Activated CD4-positive, alpha-beta memory T cell treated with anti-CD3 and anti-CD28 coated beads for 36 hours (primary cell): ENCODE results near the gene IMMT. TPM values are rescaled to one million over a fixed set of nuclear protein-coding genes. Genes with fewer than 3 reads are reported as not detected.
A peak's percentile ranks its signal among the peaks of the same experiment; 100 is the strongest.

ENCODE experiments used
- CTCF ChIA-PET: fragments of 350-600 bp; sonication (Branson Sonifier 250); formaldehyde crosslinking; loops from one replicate; lab custom pipeline; 2021; ENCODE audit warnings: antibody characterized with exemption, inconsistent platforms; lab: Charles Lee
- POLR2A ChIA-PET: fragments of 350-600 bp; sonication (Branson Sonifier 250); formaldehyde crosslinking; loops from one replicate; lab custom pipeline; 2021; ENCODE audit warnings: antibody characterized with exemption; lab: Charles Lee
- DNase-seq: peaks from one replicate; pipeline ENCODE4 v3.0.0-alpha.2; 2020
- H3K27ac Mint-ChIP-seq: one replicate; pipeline ENCODE4 v1.8.0; 2021; ENCODE audit warnings: mixed read lengths
- H3K27me3 Mint-ChIP-seq: one replicate; pipeline ENCODE4 v1.8.0; 2021; ENCODE audit warnings: mixed read lengths
- H3K36me3 Mint-ChIP-seq: one replicate; pipeline ENCODE4 v1.8.0; 2021; ENCODE audit warnings: mixed read lengths
- H3K4me1 Mint-ChIP-seq: one replicate; pipeline ENCODE4 v1.8.0; 2021; ENCODE audit warnings: low read depth, mixed read lengths
- H3K4me3 Mint-ChIP-seq: one replicate; pipeline ENCODE4 v1.8.0; 2021; ENCODE audit warnings: mild to moderate bottlenecking, mixed read lengths
- H3K9me3 Mint-ChIP-seq: one replicate; pipeline ENCODE4 v1.8.0; 2021; ENCODE audit warnings: mixed read lengths
- intact Hi-C: fragments of 100-400 bp; cut with micrococcal nuclease; formaldehyde crosslinking; loops from one replicate; pipeline ENCODE4 v1.15.1; 2023
- total RNA-seq, 2 experiments: library from RNA; stranded (reverse); gene quantifications; one replicate each; pipeline ENCODE4 v1.2.3, GENCODE V29; 2021

The IMMT gene
- total RNA-seq, 2 experiments from 2014 or later = 170 to 172 TPM

DNA sequence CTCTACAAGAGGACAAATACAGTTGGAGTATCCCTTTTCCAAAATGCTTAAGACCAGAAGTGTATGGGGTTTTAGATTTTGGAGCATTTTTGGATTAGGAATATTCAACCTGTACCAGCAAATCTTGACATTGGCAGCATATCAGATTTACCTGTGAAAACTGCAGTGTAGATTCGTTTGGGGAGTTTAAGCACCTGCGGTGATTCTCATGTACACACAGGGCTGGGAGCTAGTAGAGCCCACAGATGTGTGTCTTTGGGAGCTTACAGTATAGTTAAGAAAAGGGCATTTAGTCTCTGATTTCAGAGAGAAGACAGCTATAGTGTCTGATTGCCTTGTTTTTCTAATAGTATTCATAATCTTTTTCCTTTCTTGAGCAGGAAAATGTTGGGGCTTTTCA lies 59.1 kb downstream of the IMMT start:
- intact Hi-C loops = no loop called here
- H3K27ac Mint-ChIP-seq = no peak overlapping the region
- H3K36me3 Mint-ChIP-seq = peaks cover 80% of the 10 kb centered on the region
- H3K4me3 Mint-ChIP-seq = no peak overlapping the region
- no peaks in the 10 kb centered on the region for H3K9me3 Mint-ChIP-seq
- H3K4me1 Mint-ChIP-seq = peaks cover 16% of the 10 kb centered on the region
- POLR2A ChIA-PET = interaction anchor here (1.4 kb wide), 1 partner anchor 31 kb away, joined by 3 read pairs; the partner anchor contains the start of genes POLR1A and PTCD3
- CTCF ChIA-PET = no interaction called here
- no peak for DNase-seq
- no peaks in the 10 kb centered on the region for H3K27me3 Mint-ChIP-seq

DNA sequence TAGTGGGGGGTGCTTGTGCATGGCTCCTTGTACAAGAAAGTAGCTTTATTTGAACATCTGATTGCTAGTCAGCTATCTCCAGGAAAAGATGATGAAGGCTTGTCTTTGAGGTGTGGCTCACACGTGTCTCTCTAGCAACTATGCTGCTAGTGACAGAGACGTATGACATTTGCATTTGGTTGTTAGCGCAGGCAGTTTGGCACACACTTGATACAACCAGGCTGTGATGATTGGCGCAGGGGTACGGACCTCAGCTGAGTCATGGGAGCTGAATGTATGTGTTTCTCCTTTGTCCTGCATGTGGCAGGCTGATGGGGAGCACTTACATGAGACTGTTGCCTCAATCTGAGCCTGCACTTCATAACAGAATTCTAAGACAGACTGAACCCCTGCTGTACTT lies 59.6 kb downstream of the IMMT start:
- peaks cover 16% of the 10 kb centered on the region for H3K4me1 Mint-ChIP-seq
- DNase-seq = no peak
- intact Hi-C loops = no loop called here
- peak overlapping the region; percentile 23 for H3K27ac Mint-ChIP-seq
- H3K27me3 Mint-ChIP-seq = no peaks in the 10 kb centered on the region
- CTCF ChIA-PET = no interaction called here
- H3K9me3 Mint-ChIP-seq = no peaks in the 10 kb centered on the region
- H3K4me3 Mint-ChIP-seq = no peak overlapping the region
- POLR2A ChIA-PET = interaction anchor here (1.4 kb wide), 1 partner anchor 30 kb away, joined by 3 read pairs; the partner anchor contains the start of genes POLR1A and PTCD3
- H3K36me3 Mint-ChIP-seq = peaks cover 83% of the 10 kb centered on the region

DNA sequence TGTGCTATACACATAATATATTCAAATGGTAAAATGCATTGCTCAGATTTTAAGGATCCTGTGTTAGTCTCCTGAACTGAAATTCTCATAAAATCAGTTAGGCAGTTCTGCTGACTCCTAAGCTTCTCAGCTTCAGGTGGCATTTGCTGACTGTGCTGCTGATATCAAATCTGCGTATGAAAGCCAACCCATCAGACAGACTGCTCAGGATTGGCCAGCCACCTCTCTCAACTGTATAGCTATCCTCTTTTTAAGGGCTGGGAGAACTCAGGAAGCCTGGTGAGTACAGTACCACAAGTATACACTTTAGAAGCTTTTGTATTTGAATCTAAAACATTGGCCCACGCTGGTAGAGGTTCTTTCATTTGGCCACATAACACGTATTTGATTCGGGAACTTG lies 60.6 kb downstream of the IMMT start:
- Mint-ChIP-seq H3K27ac (no peak overlapping the region), H3K9me3 (no peaks in the 10 kb centered on the region)
- CTCF ChIA-PET = interaction anchor here (0.6 kb wide), 1 partner anchor 442 kb away, joined by 3 read pairs; no protein-coding TSS in a partner anchor

DNA sequence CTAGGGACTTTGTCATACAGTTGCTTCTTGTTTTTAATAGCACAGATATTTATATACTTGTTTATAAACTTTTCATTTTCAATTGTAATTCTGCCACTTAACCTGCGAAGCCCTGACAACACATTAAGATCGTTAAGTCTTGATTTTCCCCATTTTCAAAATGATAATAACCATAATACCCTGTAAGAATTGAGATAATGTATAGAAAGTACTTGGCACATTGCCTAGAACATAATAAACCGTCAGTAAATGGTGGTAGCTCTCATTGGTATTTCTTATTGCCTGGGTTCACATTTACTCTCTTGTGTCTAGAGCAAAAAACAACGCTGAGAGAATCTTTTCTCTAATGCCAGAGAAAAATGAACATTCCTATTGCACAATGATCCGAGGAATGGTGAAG lies 70.6 kb downstream of the IMMT start:
- Mint-ChIP-seq H3K36me3 (peaks cover 47% of the 10 kb centered on the region), H3K27me3 (no peaks in the 10 kb centered on the region), H3K9me3 (no peaks in the 10 kb centered on the region), H3K4me3 (no peak overlapping the region), H3K4me1 (no peaks in the 10 kb centered on the region), H3K27ac (no peak overlapping the region)
- ChIA-PET CTCF (no interaction called here), POLR2A (no interaction called here)
- no peak for DNase-seq
- intact Hi-C loops = no loop called here

More for the DNA sequence above, 60.6 kb downstream of the IMMT start:
- Mint-ChIP-seq H3K27me3 (no peaks in the 10 kb centered on the region), H3K4me1 (peaks cover 9% of the 10 kb centered on the region), H3K36me3 (peaks cover 84% of the 10 kb centered on the region), H3K4me3 (no peak overlapping the region)
- POLR2A ChIA-PET = no interaction called here
- intact Hi-C loops = no loop called here
- no peak for DNase-seq

DNA sequence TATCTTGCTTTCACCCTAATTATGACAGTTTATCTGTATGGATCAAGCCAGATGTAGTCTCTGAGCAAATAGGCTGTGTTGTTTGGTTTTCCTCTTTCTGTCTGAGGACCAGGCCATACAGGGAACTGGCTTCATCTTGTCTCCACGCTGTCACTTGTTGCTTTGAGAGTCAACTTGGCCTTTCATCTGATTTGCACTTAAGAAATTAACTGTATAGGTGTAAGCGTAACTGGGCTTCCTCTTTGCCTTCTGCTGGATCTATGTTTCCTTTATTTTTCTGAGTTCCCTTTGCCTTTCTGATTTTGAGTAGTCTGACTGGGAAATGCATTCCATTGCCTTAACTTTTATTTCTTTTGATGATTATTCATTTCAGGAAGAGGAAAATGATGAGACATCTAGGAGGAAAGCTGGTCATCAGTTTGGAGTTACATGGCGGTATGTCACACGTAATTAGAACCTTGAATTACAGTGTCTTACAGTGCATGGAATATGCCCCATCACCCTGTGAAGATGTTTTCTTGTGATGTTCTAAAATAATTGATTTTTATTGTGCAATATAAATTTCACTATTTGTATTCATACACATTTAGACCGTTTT lies 71.8 kb downstream of the IMMT start:
- Mint-ChIP-seq H3K4me1 (no peaks in the 10 kb centered on the region), H3K27ac (no peak overlapping the region), H3K36me3 (peaks cover 53% of the 10 kb centered on the region), H3K27me3 (no peaks in the 10 kb centered on the region), H3K4me3 (no peak overlapping the region), H3K9me3 (no peaks in the 10 kb centered on the region)
- no peak for DNase-seq
- intact Hi-C loops = no loop called here
- CTCF ChIA-PET = no interaction called here
- POLR2A ChIA-PET = no interaction called here

DNA sequence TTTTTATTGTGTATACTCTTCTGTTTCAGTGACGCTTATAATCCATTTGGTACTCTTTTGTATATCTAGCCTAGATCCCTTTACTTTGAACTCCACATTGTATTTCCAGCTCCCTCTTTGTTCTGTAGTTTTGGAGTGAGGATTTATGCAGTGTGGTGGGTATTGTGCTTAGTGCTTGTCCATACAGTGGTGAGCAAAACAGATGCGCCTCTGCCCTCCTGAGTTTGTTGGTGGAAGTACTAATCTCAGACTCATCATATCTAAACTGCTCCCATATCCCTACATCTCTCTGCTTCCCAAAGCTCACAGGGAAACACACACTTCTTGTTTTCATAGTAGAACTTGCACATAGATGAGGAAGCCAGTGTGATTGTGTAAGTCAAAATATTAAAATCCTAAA lies 77.1 kb downstream of the IMMT start:
- H3K27me3 Mint-ChIP-seq = no peaks in the 10 kb centered on the region
- H3K9me3 Mint-ChIP-seq = no peaks in the 10 kb centered on the region
- no peak for DNase-seq
- H3K4me3 Mint-ChIP-seq = no peak overlapping the region
- POLR2A ChIA-PET = no interaction called here
- CTCF ChIA-PET = interaction anchor here (1.6 kb wide), 1 partner anchor 291 kb away, joined by 4 read pairs; no protein-coding TSS in a partner anchor
- intact Hi-C loops = no loop called here
- H3K27ac Mint-ChIP-seq = no peak overlapping the region
- peaks cover 4% of the 10 kb centered on the region for H3K4me1 Mint-ChIP-seq
- H3K36me3 Mint-ChIP-seq = peaks cover 50% of the 10 kb centered on the region

DNA sequence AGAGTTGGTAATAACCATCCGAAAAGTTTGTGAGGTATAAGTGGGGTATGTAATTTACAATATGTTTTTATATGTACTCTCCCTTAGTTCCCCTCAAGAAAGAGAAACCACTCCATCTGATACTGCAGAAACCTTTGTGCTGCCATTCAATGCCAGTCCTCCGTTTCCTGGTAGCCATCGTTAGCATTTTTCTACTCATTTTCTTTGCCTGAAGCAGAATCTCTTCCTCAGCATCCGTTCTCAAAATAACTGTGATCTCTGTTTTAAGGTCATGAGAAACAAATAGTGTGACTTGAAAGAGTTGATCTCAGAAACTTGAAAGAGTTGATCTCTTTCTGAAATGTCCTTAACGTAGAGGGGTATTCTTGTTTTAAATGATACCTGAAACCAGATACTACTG lies 88.2 kb downstream of the IMMT start:
- CTCF ChIA-PET = interaction anchor here (1.0 kb wide), 1 partner anchor 71 kb away, joined by 3 read pairs; no protein-coding TSS in a partner anchor
- Mint-ChIP-seq H3K4me3 (peak overlapping the region; percentile 94), H3K4me1 (peaks cover 53% of the 10 kb centered on the region)

DNA sequence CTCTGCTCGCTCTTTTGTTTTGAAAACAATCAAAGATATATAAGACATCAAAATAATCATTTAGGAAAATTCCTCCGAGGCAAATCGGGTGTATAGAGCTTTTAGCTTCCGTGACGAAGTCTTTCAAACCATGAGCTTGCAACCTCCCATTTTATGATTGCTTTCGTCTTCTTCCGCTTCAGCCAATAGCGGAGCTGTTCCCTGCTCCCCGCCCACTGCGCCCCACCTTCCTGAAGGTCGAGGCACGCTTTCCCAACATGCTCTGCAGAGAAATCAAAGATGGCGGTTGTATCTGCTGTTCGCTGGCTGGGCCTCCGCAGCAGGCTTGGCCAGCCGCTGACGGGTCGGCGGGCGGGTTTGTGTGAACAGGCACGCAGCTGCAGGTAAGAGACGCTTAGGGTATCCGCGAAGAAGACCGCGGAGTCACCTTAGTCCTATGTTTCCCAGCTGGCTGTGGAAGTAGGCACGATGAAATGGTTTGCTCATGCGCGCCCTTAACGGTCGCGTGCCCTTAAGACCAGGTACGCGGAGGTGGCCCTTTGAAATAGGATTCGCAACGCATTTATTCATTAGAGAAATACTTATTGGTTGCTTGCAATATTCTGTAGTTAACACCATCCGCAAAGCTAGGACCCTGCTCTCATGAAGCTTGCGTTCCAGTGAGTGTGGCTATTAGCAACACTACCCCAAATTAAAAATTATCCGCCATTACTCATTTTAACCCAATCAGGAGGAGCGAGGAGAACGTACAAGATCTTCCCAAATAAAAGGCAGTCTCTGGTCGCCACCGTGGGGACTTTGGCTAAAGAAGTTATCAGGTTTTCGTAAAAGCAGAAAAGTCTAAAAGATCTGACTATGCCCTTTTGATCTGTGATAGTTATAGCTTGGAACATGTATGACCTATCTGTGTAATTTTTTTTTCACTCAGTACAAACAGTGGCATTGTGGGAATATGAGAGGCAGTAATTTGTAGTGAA lies 89.0 kb downstream of the IMMT start, which contains the start of gene PTCD3:
Gene PTCD3 (plus strand): TSS at position 267 of the 977 bp plus-strand sequence. CDS start 13 bp downstream, at position 280.
- DNase-seq = peak; percentile 97
- Mint-ChIP-seq H3K9me3 (no peaks in the 10 kb centered on the region), H3K4me3 (peak within 1 kb of the TSS; percentile 94), H3K4me1 (peaks cover 60% of the 10 kb centered on the region), H3K27ac (peak within 1 kb of the TSS; percentile 95), H3K36me3 (peaks cover 47% of the 10 kb centered on the region), H3K27me3 (no peaks in the 10 kb centered on the region)
- CTCF ChIA-PET = interaction anchor here (0.5 to 1.3 kb wide), 6 partner anchors 8 to 487 kb away, joined by 3 to 5 read pairs (median 4); no protein-coding TSS in a partner anchor
- POLR2A ChIA-PET = interaction anchor here (0.8 to 2.1 kb wide), 10 partner anchors 8 to 353 kb away, joined by 3 to 10 read pairs (median 3); partner anchors contain the start of gene IMMT
- intact Hi-C loops = loop anchor here (1.0 to 5.0 kb wide), 6 partner anchors 33 to 336 kb away; partner anchors contain the start of genes IMMT and KDM3A

More for the DNA sequence above, 88.2 kb downstream of the IMMT start:
- intact Hi-C loops = loop anchor here (2.0 to 5.0 kb wide), 4 partner anchors 32 to 335 kb away; partner anchors contain the start of genes IMMT and KDM3A
- peak; percentile 14 for DNase-seq
- H3K27ac Mint-ChIP-seq = peak overlapping the region; percentile 95
- peaks cover 46% of the 10 kb centered on the region for H3K36me3 Mint-ChIP-seq
- POLR2A ChIA-PET = interaction anchor here (0.8 to 2.1 kb wide), 4 partner anchors 9 to 217 kb away, joined by 3 to 10 read pairs (median 6); partner anchors contain the start of gene IMMT
- no peaks in the 10 kb centered on the region for H3K9me3 Mint-ChIP-seq
- no peaks in the 10 kb centered on the region for H3K27me3 Mint-ChIP-seq

DNA sequence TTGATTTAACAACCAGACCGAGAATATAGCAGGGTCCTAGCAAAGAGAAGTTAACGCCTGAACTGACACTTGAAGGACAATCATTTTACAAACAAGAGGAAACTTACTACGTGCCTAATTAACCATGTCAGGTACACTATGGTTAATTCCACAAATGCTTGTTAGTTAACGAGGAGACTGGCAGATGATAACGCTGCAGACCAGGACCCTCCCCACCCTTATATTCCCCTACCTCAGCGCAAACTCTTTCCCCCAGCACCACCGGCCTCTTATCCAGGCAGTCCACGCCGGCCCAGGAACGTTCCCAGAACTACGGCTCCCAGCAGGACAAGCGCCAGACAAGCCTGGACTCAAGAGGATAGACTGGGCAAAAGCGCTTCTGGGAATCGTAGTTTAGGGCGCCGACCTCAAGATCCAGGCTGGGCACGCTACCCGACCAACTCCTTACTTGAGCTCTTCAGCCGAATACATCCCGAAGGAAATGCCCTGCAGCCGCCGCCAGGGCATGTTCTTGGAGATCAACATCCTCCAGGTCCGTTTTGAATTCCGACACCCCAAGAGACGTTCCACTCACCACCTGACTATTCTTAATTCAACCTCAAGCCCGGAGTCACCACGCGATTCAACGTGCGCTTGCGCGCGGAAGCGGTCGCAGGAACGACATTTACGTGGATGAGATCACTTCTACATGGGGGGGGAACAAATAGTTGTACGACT lies 89.9 kb downstream of the IMMT start, which contains the start of gene POLR1A:
Gene POLR1A (minus strand): TSS at position 635 of the 717 bp plus-strand sequence. CDS start 110 bp downstream, at position 525.
- peak within 1 kb of the TSS; percentile 95 for H3K27ac Mint-ChIP-seq
- CTCF ChIA-PET = interaction anchor here (1.1 to 1.3 kb wide), 4 partner anchors 9 to 468 kb away, joined by 4 to 5 read pairs (median 5); no protein-coding TSS in a partner anchor
- H3K36me3 Mint-ChIP-seq = peaks cover 44% of the 10 kb centered on the region
- DNase-seq = peak; percentile 90
- H3K9me3 Mint-ChIP-seq = no peaks in the 10 kb centered on the region
- no peaks in the 10 kb centered on the region for H3K27me3 Mint-ChIP-seq
- H3K4me1 Mint-ChIP-seq = peaks cover 61% of the 10 kb centered on the region
- intact Hi-C loops = loop anchor here (1.0 to 5.0 kb wide), 2 partner anchors 244 to 337 kb away; partner anchors contain the start of gene KDM3A
- POLR2A ChIA-PET = interaction anchor here (0.9 to 2.1 kb wide), 9 partner anchors 9 to 352 kb away, joined by 3 to 10 read pairs (median 3); partner anchors contain the start of gene IMMT
- peak within 1 kb of the TSS; percentile 94 for H3K4me3 Mint-ChIP-seq

DNA sequence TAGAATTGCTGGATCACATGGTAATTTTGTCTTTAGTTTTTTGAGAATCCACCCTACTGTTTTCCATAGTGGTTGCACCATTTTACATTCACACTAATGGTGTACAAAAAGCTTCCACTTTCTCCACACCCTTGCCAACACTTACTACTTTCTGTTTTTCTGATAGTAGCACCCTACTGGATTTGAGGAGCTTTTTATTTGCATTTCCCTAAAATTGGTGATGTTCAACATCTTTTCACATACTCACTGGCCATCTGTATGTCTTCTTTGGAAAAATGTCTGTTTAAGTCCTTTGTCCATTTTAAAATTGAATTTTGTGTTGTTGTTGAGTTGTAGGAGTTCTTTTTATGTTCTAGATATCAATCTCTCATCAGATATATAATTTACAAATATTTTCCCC lies 93.1 kb downstream of the IMMT start:
- intact Hi-C loops = no loop called here
- no peak overlapping the region for H3K27ac Mint-ChIP-seq
- ChIA-PET POLR2A (no interaction called here), CTCF (no interaction called here)
- no peak for DNase-seq
- peaks cover 46% of the 10 kb centered on the region for H3K36me3 Mint-ChIP-seq
- H3K27me3 Mint-ChIP-seq = no peaks in the 10 kb centered on the region
- no peaks in the 10 kb centered on the region for H3K9me3 Mint-ChIP-seq
- H3K4me3 Mint-ChIP-seq = no peak overlapping the region
- peaks cover 51% of the 10 kb centered on the region for H3K4me1 Mint-ChIP-seq

DNA sequence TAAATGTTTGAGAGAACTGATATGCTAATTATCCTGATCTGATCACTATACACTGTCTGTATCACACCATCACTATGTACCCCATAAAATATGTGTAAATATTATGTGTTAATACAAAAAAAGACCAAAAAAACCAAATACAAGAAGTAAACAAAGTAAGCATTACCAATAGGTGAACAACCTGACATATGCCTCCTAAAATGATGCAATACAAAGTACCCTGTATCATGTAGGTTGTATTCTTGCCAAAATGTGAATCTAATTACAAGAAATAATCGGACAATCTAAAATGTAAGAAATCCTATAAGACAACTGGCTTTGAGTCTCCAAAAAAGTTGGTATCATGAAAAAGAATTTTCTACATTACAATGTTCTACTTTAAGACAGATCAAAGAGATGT lies 97.3 kb downstream of the IMMT start:
- Mint-ChIP-seq H3K4me1 (peaks cover 38% of the 10 kb centered on the region), H3K27me3 (no peaks in the 10 kb centered on the region), H3K36me3 (peaks cover 51% of the 10 kb centered on the region), H3K27ac (no peak overlapping the region), H3K9me3 (no peaks in the 10 kb centered on the region), H3K4me3 (no peak overlapping the region)
- ChIA-PET CTCF (interaction anchor here (0.8 to 1.2 kb wide), 2 partner anchors 9 to 460 kb away, joined by 3 to 4 read pairs; no protein-coding TSS in a partner anchor), POLR2A (interaction anchor here (0.8 kb wide), 1 partner anchor 9 kb away, joined by 3 read pairs; no protein-coding TSS in a partner anchor)
- no peak for DNase-seq
- intact Hi-C loops = no loop called here
